ENCODE measurements around the gene ETV3L.
"Not testable (repeated sequence)": the region's sequence is repeated elsewhere in the genome, so short reads cannot be mapped to it uniquely, and the experiment has no call there.

ETV3L gene

GRCh38 chr1:157105298-157105987 lies 5.8 kb upstream of the ETV3L start:
- DNase-seq (ENCODE audit: low read depth), result no peak

- DNase-seq (ENCODE audit: low read depth), result no peak
Observed at GRCh38 chr1:157104598-157105293, 5.1 kb upstream of the ETV3L start.

- no peak for DNase-seq (ENCODE audit: low read depth)
Observed at GRCh38 chr1:157103268-157103667, 3.7 kb upstream of the ETV3L start.

GRCh38 chr1:157101149-157101548 lies 1.5 kb upstream of the ETV3L start:
- no peak for DNase-seq (ENCODE audit: low read depth)

GRCh38 chr1:157098987-157099632 lies 498 bp downstream of the ETV3L start:
- DNase-seq (ENCODE audit: low read depth), result not testable (repeated sequence)

- DNase-seq (ENCODE audit: low read depth), result no peak
Observed at GRCh38 chr1:157098519-157098918, 1.1 kb downstream of the ETV3L start.

GRCh38 chr1:157097692-157098091 lies 1.9 kb downstream of the ETV3L start:
- DNase-seq (ENCODE audit: low read depth), result no peak

GRCh38 chr1:157096881-157097280 lies 2.7 kb downstream of the ETV3L start:
- no peak for DNase-seq (ENCODE audit: low read depth)

GRCh38 chr1:157095551-157095950 lies 4.1 kb downstream of the ETV3L start:
- DNase-seq (ENCODE audit: low read depth), result no peak

GRCh38 chr1:157095091-157095490 lies 4.5 kb downstream of the ETV3L start:
- DNase-seq (ENCODE audit: low read depth), result no peak

GRCh38 chr1:157092831-157093230 lies 6.8 kb downstream of the ETV3L start:
- DNase-seq (ENCODE audit: low read depth), result no peak

GRCh38 chr1:157091668-157092273 lies 7.8 kb downstream of the ETV3L start:
- DNase-seq (ENCODE audit: low read depth), result no peak

- no peak for DNase-seq (ENCODE audit: low read depth)
Observed at GRCh38 chr1:157091186-157091585, 8.4 kb downstream of the ETV3L start.

- no peak for DNase-seq (ENCODE audit: low read depth)
Observed at GRCh38 chr1:157090771-157091170, 8.8 kb downstream of the ETV3L start.

- DNase-seq (ENCODE audit: low read depth), result peak; percentile 57
Observed at GRCh38 chr1:157090196-157090647, 9.4 kb downstream of the ETV3L start.

GRCh38 chr1:157089789-157090188 lies 9.8 kb downstream of the ETV3L start:
- no peak for DNase-seq (ENCODE audit: low read depth)

- DNase-seq (ENCODE audit: low read depth), result no peak
Observed at GRCh38 chr1:157088607-157089006, 11.0 kb downstream of the ETV3L start.

GRCh38 chr1:157087030-157087429 lies 12.6 kb downstream of the ETV3L start:
- DNase-seq (ENCODE audit: low read depth), result no peak

- no peak for DNase-seq (ENCODE audit: low read depth)
Observed at GRCh38 chr1:157086299-157086698, 13.3 kb downstream of the ETV3L start.

- DNase-seq (ENCODE audit: low read depth), result no peak
Observed at GRCh38 chr1:157085421-157085820, 14.2 kb downstream of the ETV3L start.

GRCh38 chr1:157084720-157085119 lies 14.9 kb downstream of the ETV3L start:
- DNase-seq (ENCODE audit: low read depth), result no peak

- DNase-seq (ENCODE audit: low read depth), result no peak
Observed at GRCh38 chr1:157081707-157082106, 17.9 kb downstream of the ETV3L start.

GRCh38 chr1:157080714-157081113 lies 18.9 kb downstream of the ETV3L start:
- no peak for DNase-seq (ENCODE audit: low read depth)

Measured in stimulated activated CD8-positive, alpha-beta memory T cell treated with anti-CD3 and anti-CD28 coated beads, Interleukin-12 subunit alpha, Interleukin-12 subunit beta, amount 100 ng/mL, for 4 hours (primary cell).